Neuronal stem cell (in vitro differentiated cells): ENCODE data around the gene FKBP7.
A peak's percentile ranks its signal among the peaks of the same experiment; 100 is the strongest.
"Not testable (repeated sequence)": the region's sequence is repeated elsewhere in the genome, so short reads cannot be mapped to it uniquely, and the experiment has no call there.

Experiments used
- DNase-seq: peaks from one replicate; pipeline ENCODE4 v3.0.0-alpha.2; 2013; ENCODE audit warnings: low spot score
- H2AFZ ChIP-seq: one replicate; pipeline ENCODE4 v1.6.1; 2013; ENCODE audit warnings: mild to moderate bottlenecking, low read length, inconsistent platforms
- H2AK5ac ChIP-seq: 2 replicates; pipeline ENCODE4 v1.6.1; 2013; ENCODE audit warnings: low read depth, mild to moderate bottlenecking, inconsistent platforms, low read length, moderate library complexity, mixed read lengths
- H2BK120ac ChIP-seq: 2 replicates; pipeline ENCODE4 v1.6.1; 2013; ENCODE audit warnings: low read depth, mild to moderate bottlenecking, inconsistent platforms, low read length, moderate library complexity, mixed read lengths
- H2BK12ac ChIP-seq: one replicate; pipeline ENCODE4 v1.6.1; 2013; ENCODE audit warnings: low read length, inconsistent platforms
- H2BK15ac ChIP-seq: 2 replicates; pipeline ENCODE4 v1.6.1; 2013; ENCODE audit warnings: mild to moderate bottlenecking, low read length, inconsistent platforms, mixed read lengths
- H2BK5ac ChIP-seq: one replicate; pipeline ENCODE4 v1.6.1; 2013; ENCODE audit warnings: inconsistent platforms, mild to moderate bottlenecking, low read length, moderate library complexity
- H3K14ac ChIP-seq: one replicate; pipeline ENCODE4 v1.6.1; 2013; ENCODE audit warnings: low read length, inconsistent platforms
- H3K18ac ChIP-seq: 2 replicates; pipeline ENCODE4 v1.6.1; 2013; ENCODE audit warnings: low read length, inconsistent platforms
- H3K23ac ChIP-seq: 2 replicates; pipeline ENCODE4 v1.6.1; 2013; ENCODE audit warnings: low read depth, mild to moderate bottlenecking, mixed read lengths, low read length, inconsistent platforms; ENCODE audit not compliant: poor library complexity
- H3K27ac ChIP-seq: replicated peaks from 3 replicates; pipeline ENCODE4 v1.5.1; 2013; ENCODE audit warnings: low read length, inconsistent platforms
- H3K27me3 ChIP-seq, 3 experiments: 2 replicates each; pipeline ENCODE4 v1.6.1; 2013; ENCODE audit warnings: low read length in 3 of 3, mild to moderate bottlenecking in 2 of 3, inconsistent platforms in 1 of 3, low read depth in 1 of 3, mixed read lengths in 1 of 3, moderate library complexity in 1 of 3; ENCODE audit not compliant: control insufficient read depth in 3 of 3, insufficient read depth in 3 of 3
- H3K36me3 ChIP-seq, 2 donors: replicated peaks in 1 of 2; 2 replicates each; pipeline ENCODE4 v1.6.1; 2013; ENCODE audit warnings: low read length in 2 of 2; ENCODE audit not compliant: control insufficient read depth in 2 of 2, insufficient read depth in 2 of 2
- H3K4ac ChIP-seq: 2 replicates; pipeline ENCODE4 v1.6.1; 2013; ENCODE audit warnings: inconsistent platforms, mild to moderate bottlenecking, low read length, moderate library complexity
- H3K4me1 ChIP-seq, 2 donors: 1 replicate in 1 of 2; 2 replicates in 1 of 2; pipeline ENCODE4 v1.6.1; 2013; ENCODE audit warnings: low read length in 2 of 2, low read depth in 1 of 2; ENCODE audit not compliant: control insufficient read depth in 2 of 2, insufficient read depth in 1 of 2
- H3K4me2 ChIP-seq: one replicate; pipeline ENCODE4 v1.6.1; 2013; ENCODE audit warnings: mild to moderate bottlenecking, low read length, inconsistent platforms; ENCODE audit not compliant: insufficient read depth, poor library complexity, severe bottlenecking
- H3K4me3 ChIP-seq, 2 donors: 2 replicates each; pipeline ENCODE4 v1.5.1; 2013; ENCODE audit warnings: low read length in 2 of 2, mild to moderate bottlenecking in 2 of 2, inconsistent platforms in 1 of 2, moderate library complexity in 1 of 2
- H3K79me1 ChIP-seq: one replicate; pipeline ENCODE4 v1.6.1; 2013; ENCODE audit warnings: low read depth, mild to moderate bottlenecking, inconsistent platforms, low read length, moderate library complexity
- H3K9ac ChIP-seq: one replicate; pipeline ENCODE4 v1.6.1; 2013; ENCODE audit warnings: mild to moderate bottlenecking, low read depth, low read length, inconsistent platforms; ENCODE audit not compliant: poor library complexity
- H3K9me3 ChIP-seq, 2 donors: replicated peaks in 1 of 2; 2 replicates each; pipeline versions ENCODE3 to v1.6.1; 2013; ENCODE audit warnings: low read length in 2 of 2, mild to moderate bottlenecking in 2 of 2, inconsistent platforms in 1 of 2, low read depth in 1 of 2, mixed read lengths in 1 of 2, moderate library complexity in 1 of 2; ENCODE audit not compliant: control insufficient read depth in 2 of 2, insufficient read depth in 1 of 2
- H4K8ac ChIP-seq: one replicate; pipeline ENCODE4 v1.6.1; 2013; ENCODE audit warnings: low read depth, mild to moderate bottlenecking, inconsistent platforms, low read length, moderate library complexity
- H4K91ac ChIP-seq: one replicate; pipeline ENCODE4 v1.6.1; 2013; ENCODE audit warnings: low read length, low read depth, mild to moderate bottlenecking, inconsistent platforms; ENCODE audit not compliant: poor library complexity
- WGBS, 2 donors: extraction: QIAGEN DNeasy Blood & Tissue Kit; methylation state at CpG; one replicate each; pipeline ENCODE4 v1.1.7; 2013; ENCODE audit warnings: missing lambda C conversion rate in 2 of 2, mixed read lengths in 1 of 2; ENCODE audit not compliant: insufficient read length in 2 of 2, insufficient replicate concordance in 1 of 2; ENCODE audit errors: extremely low coverage in 2 of 2; 5-methylcytosine and 5-hydroxymethylcytosine counted together

FKBP7 gene

GRCh38 chr2:178525010-178525409, 46.6 kb upstream of the FKBP7 start:
- not testable (repeated sequence) for H3K27me3 ChIP-seq, H2BK5ac ChIP-seq, H2AFZ ChIP-seq, H3K14ac ChIP-seq, H4K8ac ChIP-seq, H3K9ac ChIP-seq, H2AK5ac ChIP-seq, H3K4me1 ChIP-seq, H3K18ac ChIP-seq, H3K36me3 ChIP-seq, H2BK120ac ChIP-seq, H3K4me3 ChIP-seq, H2BK15ac ChIP-seq, DNase-seq, H3K27ac ChIP-seq, H3K23ac ChIP-seq, H3K79me1 ChIP-seq, H3K4ac ChIP-seq, H4K91ac ChIP-seq, H3K4me2 ChIP-seq, H2BK12ac ChIP-seq, H3K9me3 ChIP-seq
- no CpG with 5 or more reads among the region's 5 CpGs for WGBS, 2 donors

DNA sequence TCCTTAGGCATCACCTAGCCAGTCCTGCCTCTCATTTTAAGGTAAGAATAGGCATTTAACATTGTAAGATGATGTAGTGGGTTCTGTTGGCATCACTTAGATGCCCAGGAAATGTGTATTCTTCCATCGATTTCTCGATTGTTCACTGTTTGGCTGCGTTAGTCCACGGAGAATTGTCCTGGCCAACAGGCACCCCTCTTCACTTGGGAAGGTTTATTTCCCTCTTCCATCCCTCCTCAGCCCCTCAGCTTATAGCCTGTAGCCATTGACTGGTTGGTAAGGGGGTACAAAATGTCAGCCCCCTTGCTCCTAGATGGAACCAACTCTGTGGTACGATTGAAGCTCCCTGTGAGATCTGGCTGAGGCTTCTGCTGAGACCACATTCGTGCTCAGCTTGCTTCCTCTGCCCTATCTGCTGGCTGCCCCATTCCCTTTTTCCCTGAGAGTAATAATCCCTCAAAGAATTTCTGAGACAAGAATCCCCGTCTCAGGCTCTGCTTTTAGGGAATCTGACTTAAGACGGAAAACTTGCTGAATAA, 45.3 kb upstream of the FKBP7 start:
- no CpG with 5 or more reads among the region's 8 CpGs for WGBS, 2 donors
- Histone ChIP-seq H3K4ac (no peak overlapping the region), H3K4me3 (peak overlapping the region; percentile 78 to 85), H3K14ac (no peak overlapping the region), H3K27me3 (no peaks in the 10 kb centered on the region), H3K9ac (no peak overlapping the region), H3K36me3 (peaks cover 0 to 10% of the 10 kb centered on the region in 2 donors), H4K91ac (no peak overlapping the region), H2BK15ac (no peak overlapping the region), H3K4me1 (peaks cover 0 to 2% of the 10 kb centered on the region in 2 donors), H4K8ac (no peak overlapping the region), H2BK120ac (no peak overlapping the region), H2BK5ac (no peak overlapping the region), H3K4me2 (peak overlapping the region; percentile 60), H2AFZ (peak overlapping the region; percentile 94), H3K18ac (no peak overlapping the region), H3K79me1 (peaks cover 4% of the 10 kb centered on the region), H2AK5ac (no peak overlapping the region), H3K9me3 (no peaks in the 10 kb centered on the region), H3K27ac (no peak overlapping the region), H3K23ac (no peak overlapping the region), H2BK12ac (no peak overlapping the region)
- no peak for DNase-seq

DNA sequence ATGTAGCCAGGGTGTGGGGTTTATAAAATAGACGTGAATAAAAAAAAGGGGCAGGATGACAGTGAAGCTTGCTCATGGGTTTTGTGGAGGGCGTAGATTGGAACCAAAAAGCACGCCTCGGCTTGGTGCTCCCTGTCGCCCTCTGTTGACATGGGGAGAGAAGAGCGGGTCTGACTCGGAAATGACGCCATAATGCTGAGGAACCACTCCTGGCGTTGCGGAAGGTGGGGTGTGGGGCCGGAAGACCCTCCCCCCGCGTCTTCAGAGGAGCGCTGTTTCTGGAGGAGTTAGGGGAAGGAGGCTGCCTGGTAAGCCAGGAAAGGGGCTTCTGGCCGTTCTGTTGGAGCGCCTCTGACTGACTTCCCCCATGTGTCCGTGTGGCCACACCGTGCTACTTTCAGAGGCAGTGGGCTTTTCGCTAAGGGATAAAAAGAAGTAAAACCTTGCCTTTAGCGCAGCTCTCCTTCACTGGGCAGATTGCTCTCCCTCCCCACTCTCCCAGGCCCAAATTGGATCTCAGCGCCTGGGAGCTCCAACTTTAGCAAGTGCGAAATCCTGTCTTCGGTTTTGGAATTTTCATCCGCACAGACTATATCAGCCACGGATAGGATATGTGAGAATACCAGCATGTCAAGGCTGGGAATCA, 44.7 kb upstream of the FKBP7 start:
- H3K27ac ChIP-seq: peak overlapping the region; percentile 29

GRCh38 chr2:178521304-178522150, 43.1 kb upstream of the FKBP7 start:
- H2BK120ac ChIP-seq: no peak overlapping the region
- no peak overlapping the region for H2BK12ac ChIP-seq
- H3K9ac ChIP-seq: no peak overlapping the region
- no peak overlapping the region for H4K91ac ChIP-seq
- no peak for DNase-seq
- no CpG with 5 or more reads among the region's 11 CpGs for WGBS, 2 donors
- H3K27me3 ChIP-seq: no peaks in the 10 kb centered on the region
- peaks cover 0 to 2% of the 10 kb centered on the region in 2 donors for H3K4me1 ChIP-seq
- H3K27ac ChIP-seq: no peak overlapping the region
- H2BK5ac ChIP-seq: no peak overlapping the region
- H2AFZ ChIP-seq: no peak overlapping the region
- H3K4ac ChIP-seq: no peak overlapping the region
- H3K14ac ChIP-seq: no peak overlapping the region
- H3K36me3 ChIP-seq: peaks cover 0 to 9% of the 10 kb centered on the region in 2 donors
- no peak overlapping the region for H3K4me2 ChIP-seq
- H3K4me3 ChIP-seq: no peak overlapping the region
- no peak overlapping the region for H4K8ac ChIP-seq
- no peak overlapping the region for H2BK15ac ChIP-seq
- peaks cover 2% of the 10 kb centered on the region for H3K79me1 ChIP-seq
- no peak overlapping the region for H3K18ac ChIP-seq
- no peak overlapping the region for H2AK5ac ChIP-seq
- H3K23ac ChIP-seq: no peak overlapping the region
- no peaks in the 10 kb centered on the region for H3K9me3 ChIP-seq

More for the DNA sequence above, 44.7 kb upstream of the FKBP7 start:
- peak overlapping the region; percentile 60 for H3K4me2 ChIP-seq
- no peaks in the 10 kb centered on the region for H3K9me3 ChIP-seq
- peaks cover 0 to 2% of the 10 kb centered on the region in 2 donors for H3K4me1 ChIP-seq
- H2BK120ac ChIP-seq: no peak overlapping the region
- peak overlapping the region; percentile 78 to 85 for H3K4me3 ChIP-seq
- peaks cover 0 to 11% of the 10 kb centered on the region in 2 donors for H3K36me3 ChIP-seq
- H2BK15ac ChIP-seq: no peak overlapping the region
- no peak overlapping the region for H3K4ac ChIP-seq
- no peak overlapping the region for H4K91ac ChIP-seq
- H3K18ac ChIP-seq: peak overlapping the region; percentile 57
- peaks cover 4% of the 10 kb centered on the region for H3K79me1 ChIP-seq
- no peaks in the 10 kb centered on the region for H3K27me3 ChIP-seq
- no CpG with 5 or more reads among the region's 25 CpGs for WGBS, 2 donors
- H3K23ac ChIP-seq: peak overlapping the region; percentile 39
- H2BK12ac ChIP-seq: no peak overlapping the region
- H2AFZ ChIP-seq: peak overlapping the region; percentile 94
- DNase-seq: peak; percentile 65
- no peak overlapping the region for H4K8ac ChIP-seq
- peak overlapping the region; percentile 46 for H3K9ac ChIP-seq
- no peak overlapping the region for H2BK5ac ChIP-seq
- no peak overlapping the region for H2AK5ac ChIP-seq
- H3K14ac ChIP-seq: no peak overlapping the region
